HUES6 (cell line): ENCODE measurements around the gene CNOT3.
A peak's percentile ranks its signal among the peaks of the same experiment; 100 is the strongest.

Experiments used
- H3K27ac ChIP-seq: 2 replicates; pipeline ENCODE4 v1.7.0; 2013; ENCODE audit warnings: low read depth, mild to moderate bottlenecking, low read length, inconsistent platforms
- H3K27me3 ChIP-seq: 2 replicates; pipeline ENCODE4 v1.6.1; 2013; ENCODE audit warnings: low read length; ENCODE audit not compliant: control insufficient read depth, insufficient read depth
- H3K36me3 ChIP-seq: 2 replicates; pipeline ENCODE4 v1.6.1; 2013; ENCODE audit warnings: low read length; ENCODE audit not compliant: control insufficient read depth, insufficient read depth
- H3K4me1 ChIP-seq: 2 replicates; pipeline ENCODE4 v1.6.1; 2013; ENCODE audit warnings: low read length; ENCODE audit not compliant: control insufficient read depth, insufficient read depth
- H3K4me3 ChIP-seq: 2 replicates; pipeline ENCODE4 v1.5.1; 2013; ENCODE audit warnings: low read depth, low read length
- H3K9ac ChIP-seq: one replicate; pipeline ENCODE4 v1.6.1; 2013; ENCODE audit warnings: mild to moderate bottlenecking, low read length
- H3K9me3 ChIP-seq: 2 replicates; pipeline ENCODE4 v1.6.1; 2013; ENCODE audit warnings: low read depth, low read length; ENCODE audit not compliant: control insufficient read depth, insufficient read depth

Gene CNOT3

DNA sequence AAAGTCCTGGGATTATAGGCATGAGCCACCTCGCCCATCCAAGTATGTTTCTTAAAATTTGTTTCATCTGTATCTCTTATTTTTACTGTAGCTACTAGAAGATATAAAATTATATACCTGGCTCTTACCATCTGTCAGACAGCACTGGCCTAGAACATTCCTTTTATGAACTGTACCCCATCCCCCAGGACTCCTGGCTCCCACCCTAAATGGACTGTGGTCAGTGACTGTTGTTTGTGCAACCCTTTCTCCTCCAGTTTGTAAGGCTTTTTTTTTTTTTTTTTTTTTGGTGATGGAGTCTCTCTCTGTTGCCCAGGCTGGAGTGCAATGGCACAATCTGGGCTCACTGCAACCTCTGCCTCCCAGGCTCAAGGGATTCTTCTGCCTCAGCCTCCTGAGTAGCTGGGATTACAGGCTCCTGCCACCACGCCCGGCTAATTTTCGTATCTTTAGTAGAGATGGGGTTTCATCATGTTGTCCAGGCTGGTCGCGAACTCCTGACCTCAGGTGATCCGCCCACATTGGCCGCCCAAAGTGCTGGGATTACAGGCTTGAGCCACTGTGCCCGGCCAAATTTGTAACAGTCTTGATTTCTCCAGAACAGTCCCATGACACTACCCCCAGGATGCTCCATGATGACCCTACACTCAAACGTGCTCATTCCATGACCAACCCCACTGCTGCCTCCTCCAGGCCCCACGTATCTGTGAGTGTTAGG, 32.4 kb upstream of the CNOT3 start:
- Histone ChIP-seq H3K9me3 (no peaks in the 10 kb centered on the region), H3K9ac (no peak overlapping the region), H3K27ac (no peak overlapping the region), H3K27me3 (no peaks in the 10 kb centered on the region), H3K4me1 (peaks cover 5% of the 10 kb centered on the region; the same call in 1 of the 2 replicates), H3K4me3 (no peak overlapping the region), H3K36me3 (peaks cover 46% of the 10 kb centered on the region)

DNA sequence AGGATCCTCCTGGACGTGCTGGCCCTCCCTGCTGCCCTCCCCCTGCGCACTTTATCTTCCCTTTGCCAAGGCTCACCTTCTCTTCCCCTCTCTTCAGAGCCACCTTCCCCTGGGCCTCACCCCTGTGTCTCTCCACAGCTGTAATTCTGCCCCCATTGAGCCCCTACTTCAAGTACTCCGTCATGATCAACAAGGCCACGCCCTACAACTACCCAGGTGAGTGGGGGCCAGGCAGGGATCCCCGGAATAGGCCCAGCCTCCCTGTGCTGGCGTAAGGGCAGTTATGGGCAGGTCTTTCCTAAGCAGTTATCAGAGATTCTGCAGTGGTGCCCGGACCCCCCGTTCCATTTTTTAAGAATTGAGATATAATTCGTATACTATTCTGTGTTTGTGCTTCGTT, 31.8 kb upstream of the CNOT3 start:
- Histone ChIP-seq H3K27me3 (no peaks in the 10 kb centered on the region), H3K27ac (no peak overlapping the region), H3K36me3 (peaks cover 53% of the 10 kb centered on the region), H3K4me1 (no peaks in the 10 kb centered on the region), H3K9ac (no peak overlapping the region), H3K9me3 (no peaks in the 10 kb centered on the region), H3K4me3 (no peak overlapping the region)

DNA sequence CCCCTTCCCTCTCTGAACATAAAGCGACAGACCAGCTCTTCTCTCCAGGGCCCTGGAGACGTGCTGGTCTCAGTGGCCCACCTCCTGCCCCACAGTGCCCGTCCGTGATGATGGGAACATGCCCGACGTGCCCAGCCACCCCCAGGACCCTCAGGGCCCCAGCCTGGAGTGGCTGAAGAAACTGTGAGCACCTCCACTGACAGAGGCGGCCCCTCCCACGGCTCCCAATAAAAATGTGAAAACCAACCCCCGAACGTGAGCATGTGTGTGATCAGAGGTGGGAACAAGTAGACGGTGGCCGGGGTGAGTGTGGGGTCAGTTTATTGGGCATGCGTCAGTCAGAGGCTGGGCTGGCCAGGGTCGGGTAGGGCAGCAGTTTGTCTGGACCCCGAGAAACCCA, 30.8 kb upstream of the CNOT3 start:
- Histone ChIP-seq H3K27me3 (no peaks in the 10 kb centered on the region), H3K27ac (no peak overlapping the region), H3K9me3 (no peaks in the 10 kb centered on the region), H3K36me3 (peaks cover 56% of the 10 kb centered on the region), H3K4me1 (no peaks in the 10 kb centered on the region), H3K9ac (peak overlapping the region; percentile 23), H3K4me3 (no peak overlapping the region)

DNA sequence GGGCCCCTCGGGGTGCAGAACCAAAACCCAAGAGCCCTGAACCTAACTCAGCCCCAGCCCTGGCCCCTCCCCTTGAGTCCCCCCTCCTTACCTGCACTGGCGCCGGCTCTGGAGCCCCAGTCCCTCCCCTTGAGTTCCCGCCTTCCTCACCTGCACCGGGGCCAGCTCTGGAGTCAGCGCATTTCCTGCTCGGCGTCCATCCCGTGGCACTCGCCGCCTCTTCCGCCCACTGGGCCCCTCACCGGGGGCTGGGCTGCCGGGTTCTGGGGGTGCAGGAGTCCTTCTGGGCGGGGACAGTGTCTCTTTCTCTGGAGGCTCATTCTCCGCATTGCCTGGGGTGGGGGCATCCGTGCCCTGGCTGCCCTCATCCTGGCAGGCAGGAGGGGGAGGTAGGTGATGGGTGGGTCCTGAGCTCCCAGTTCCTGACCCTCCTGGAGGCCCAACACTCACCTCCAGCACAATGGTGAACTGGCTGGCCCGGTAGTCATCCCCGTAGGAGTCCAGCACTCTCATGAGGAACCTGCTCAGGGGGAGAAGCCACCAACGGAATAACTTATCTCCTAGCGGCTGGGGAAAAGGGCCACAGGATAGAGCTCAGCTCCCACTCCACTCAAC, 29.6 kb upstream of the CNOT3 start:
- H3K9ac ChIP-seq: no peak overlapping the region
- H3K36me3 ChIP-seq: peaks cover 63% of the 10 kb centered on the region
- H3K4me1 ChIP-seq: no peaks in the 10 kb centered on the region
- H3K9me3 ChIP-seq: no peaks in the 10 kb centered on the region
- no peaks in the 10 kb centered on the region for H3K27me3 ChIP-seq
- no peak overlapping the region for H3K4me3 ChIP-seq
- no peak overlapping the region for H3K27ac ChIP-seq

DNA sequence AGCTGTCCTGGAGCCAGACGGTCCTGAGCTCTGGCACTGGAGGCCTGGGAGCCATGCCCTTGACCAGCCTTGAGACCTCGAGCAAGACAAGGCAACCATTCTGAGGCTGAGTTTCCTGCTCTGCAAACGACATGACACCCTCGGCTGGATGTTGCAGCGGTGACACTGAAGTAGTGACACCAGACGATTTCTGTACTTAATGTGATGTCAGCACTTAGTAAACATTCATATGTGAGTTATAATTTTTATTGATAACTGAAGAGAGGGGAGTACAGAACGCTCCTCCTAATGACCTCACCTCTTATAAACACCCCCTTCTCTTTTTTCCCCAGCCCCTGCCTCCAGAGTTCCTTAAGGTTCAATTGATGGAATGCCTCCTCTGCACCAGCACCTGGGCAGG, 29.1 kb upstream of the CNOT3 start:
- Histone ChIP-seq H3K4me3 (no peak overlapping the region), H3K27ac (no peak overlapping the region), H3K9me3 (no peaks in the 10 kb centered on the region), H3K27me3 (no peaks in the 10 kb centered on the region), H3K4me1 (no peaks in the 10 kb centered on the region), H3K9ac (no peak overlapping the region), H3K36me3 (peaks cover 67% of the 10 kb centered on the region)

DNA sequence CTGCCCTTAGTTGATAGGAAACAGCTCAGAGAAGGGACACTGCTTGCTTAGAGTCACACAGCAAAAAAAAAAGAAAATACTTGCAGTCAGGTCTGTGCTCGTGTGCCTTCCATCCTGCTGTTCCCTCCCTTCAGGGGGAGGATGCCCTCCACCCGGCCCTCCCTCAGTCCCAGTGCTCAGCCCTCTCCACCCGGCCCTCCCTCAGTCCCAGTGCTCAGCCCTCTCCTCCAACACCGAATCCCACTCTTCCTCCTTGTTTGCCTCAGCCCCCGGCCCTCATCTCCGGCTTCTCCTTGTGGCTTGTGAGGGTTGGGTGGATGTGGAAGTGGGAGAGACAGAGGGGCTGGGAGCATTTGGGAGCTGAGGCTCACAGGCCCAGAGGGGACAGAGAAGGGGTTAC, 27.9 kb upstream of the CNOT3 start:
- Histone ChIP-seq H3K4me1 (no peaks in the 10 kb centered on the region), H3K36me3 (peaks cover 67% of the 10 kb centered on the region), H3K9ac (no peak overlapping the region), H3K27ac (no peak overlapping the region), H3K9me3 (no peaks in the 10 kb centered on the region), H3K27me3 (no peaks in the 10 kb centered on the region), H3K4me3 (no peak overlapping the region)

DNA sequence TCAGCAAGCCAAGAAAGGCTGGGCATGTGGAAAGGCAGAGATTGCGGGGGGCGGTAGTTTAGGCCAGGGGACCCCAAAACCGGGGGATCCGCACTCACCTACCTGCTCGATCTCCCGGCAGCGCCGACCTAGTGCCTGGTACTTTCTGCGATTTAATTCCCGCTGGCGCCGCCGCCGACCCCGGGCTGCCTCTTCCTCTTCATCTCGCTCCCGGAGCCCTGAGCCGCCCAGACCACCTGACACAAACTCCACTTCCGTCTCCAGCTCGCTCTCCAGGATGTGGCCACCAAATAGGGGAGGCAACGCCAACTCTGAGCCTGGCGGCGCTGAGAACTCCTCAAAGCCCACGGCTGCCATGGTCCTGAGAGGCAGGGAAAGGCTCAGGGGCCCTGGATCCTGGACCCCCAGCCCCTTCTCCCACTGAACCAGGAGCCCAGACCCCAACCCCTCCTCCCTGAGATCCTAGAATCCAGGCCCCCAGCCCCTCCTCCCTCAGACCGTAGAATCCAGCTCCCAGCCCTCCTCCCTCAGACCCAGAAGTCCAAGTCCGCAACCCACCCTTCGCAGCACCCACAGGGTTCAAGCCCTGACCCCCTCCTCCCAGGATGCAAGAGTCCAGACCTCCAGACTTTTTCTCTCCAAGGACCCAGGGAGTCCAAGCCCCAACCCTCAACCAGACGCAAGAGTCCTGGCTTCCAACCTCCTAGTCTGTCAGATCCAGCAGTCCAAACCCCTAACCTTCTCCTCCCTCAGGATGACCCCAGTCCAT, 23.0 kb upstream of the CNOT3 start:
- no peaks in the 10 kb centered on the region for H3K4me1 ChIP-seq
- H3K4me3 ChIP-seq: peak overlapping the region; percentile 79
- H3K27me3 ChIP-seq: no peaks in the 10 kb centered on the region
- H3K27ac ChIP-seq: no peak overlapping the region; the same call in 1 of the 2 replicates
- peak overlapping the region; percentile 89 for H3K9ac ChIP-seq
- peaks cover 41% of the 10 kb centered on the region for H3K36me3 ChIP-seq
- H3K9me3 ChIP-seq: no peaks in the 10 kb centered on the region

GRCh38 chr19:54115109-54116063, 22.2 kb upstream of the CNOT3 start, which contains the start of the genes PRPF31 and TFPT:
Gene PRPF31, plus strand, starts transcription at chr19:54115754. Its CDS starts 2,525 bp downstream, at chr19:54118279.
Gene TFPT, minus strand, starts transcription at chr19:54115657. Its CDS starts 388 bp downstream, at chr19:54115269.
- H3K4me1 ChIP-seq: no peaks in the 10 kb centered on the region
- no peaks in the 10 kb centered on the region for H3K9me3 ChIP-seq
- peaks cover 41% of the 10 kb centered on the region for H3K36me3 ChIP-seq
- H3K27ac ChIP-seq: peak within 1 kb of the TSS; percentile 39; the same call in 1 of the 2 replicates
- peak within 1 kb of the TSS; percentile 89 for H3K9ac ChIP-seq
- no peaks in the 10 kb centered on the region for H3K27me3 ChIP-seq
- peak within 1 kb of the TSS; percentile 79 for H3K4me3 ChIP-seq

DNA sequence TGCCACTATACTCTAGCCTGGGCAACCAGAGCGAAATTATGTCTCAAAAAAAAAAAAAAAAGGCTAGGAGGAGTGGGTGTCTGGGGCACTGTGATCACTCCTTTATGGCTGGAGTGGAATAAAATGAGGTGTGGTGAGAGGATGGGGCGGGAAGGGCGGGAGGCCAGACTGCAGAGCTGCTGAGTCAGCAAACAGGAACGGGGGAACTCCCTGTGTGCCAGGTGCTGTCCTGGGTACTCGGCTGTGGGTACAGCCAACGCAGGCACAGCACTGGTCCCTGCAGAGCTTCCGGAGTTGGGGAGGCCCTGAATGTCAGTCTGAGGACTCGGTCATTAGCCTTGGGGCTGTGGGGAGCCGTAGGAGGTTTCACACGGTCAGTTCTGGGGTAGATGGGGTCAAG, 16.3 kb upstream of the CNOT3 start:
- Histone ChIP-seq H3K9ac (no peak overlapping the region), H3K4me1 (no peaks in the 10 kb centered on the region), H3K27ac (no peak overlapping the region), H3K27me3 (no peaks in the 10 kb centered on the region), H3K4me3 (no peak overlapping the region), H3K36me3 (peaks cover 79% of the 10 kb centered on the region), H3K9me3 (no peaks in the 10 kb centered on the region)

DNA sequence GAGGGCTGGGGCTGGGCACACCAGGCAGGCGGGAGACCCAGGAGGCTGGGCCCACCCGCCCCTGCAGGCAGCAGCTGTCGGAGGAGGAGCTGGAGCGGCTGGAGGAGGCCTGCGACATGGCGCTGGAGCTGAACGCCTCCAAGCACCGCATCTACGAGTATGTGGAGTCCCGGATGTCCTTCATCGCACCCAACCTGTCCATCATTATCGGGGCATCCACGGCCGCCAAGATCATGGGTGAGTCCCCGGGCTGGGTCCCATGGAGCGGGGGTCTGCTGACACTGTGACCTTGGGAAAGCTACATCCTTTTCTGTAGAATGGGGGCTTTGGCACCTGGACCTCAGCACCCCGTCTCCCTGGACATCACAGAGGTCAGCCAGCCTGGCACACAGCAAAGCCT, 13.9 kb upstream of the CNOT3 start:
- no peaks in the 10 kb centered on the region for H3K27me3 ChIP-seq
- H3K36me3 ChIP-seq: peaks cover 91% of the 10 kb centered on the region
- no peak overlapping the region for H3K9ac ChIP-seq
- no peaks in the 10 kb centered on the region for H3K4me1 ChIP-seq
- H3K9me3 ChIP-seq: no peaks in the 10 kb centered on the region
- no peak overlapping the region for H3K27ac ChIP-seq
- H3K4me3 ChIP-seq: no peak overlapping the region
